Measurements from ENCODE around the gene SLC2A8.
A peak's percentile ranks its signal among the peaks of the same experiment; 100 is the strongest.

Gene SLC2A8

DNA sequence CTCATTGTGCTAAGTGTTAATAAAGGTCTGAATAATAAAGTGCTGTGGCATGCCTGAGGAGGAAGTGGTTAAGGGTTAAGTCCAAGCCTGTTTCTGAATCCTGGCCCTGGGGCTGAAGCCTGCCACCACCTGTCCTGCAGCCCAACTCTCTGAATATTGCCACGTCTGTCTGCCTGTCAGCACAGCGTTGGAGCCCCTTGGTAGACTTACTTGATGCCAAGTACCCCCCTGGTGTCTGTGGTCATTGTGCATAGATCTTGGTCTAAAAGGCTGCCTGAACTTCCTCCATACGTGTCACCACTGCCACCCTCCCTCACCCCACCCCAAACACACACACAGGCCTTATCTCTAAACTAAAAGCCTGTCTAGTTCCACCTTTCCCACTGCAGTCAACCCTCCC lies 35.4 kb upstream of the SLC2A8 start:
- Mint-ChIP-seq H3K4me1 (no peaks in the 10 kb centered on the region), H3K4me3 (no peak overlapping the region), H3K36me3 (ENCODE audit: low read depth) (peaks cover 15% of the 10 kb centered on the region), H3K27ac (no peak overlapping the region), H3K9me3 (no peaks in the 10 kb centered on the region), H3K27me3 (ENCODE audit: low read depth) (no peaks in the 10 kb centered on the region)
- TF ChIP-seq, protein P1, sequence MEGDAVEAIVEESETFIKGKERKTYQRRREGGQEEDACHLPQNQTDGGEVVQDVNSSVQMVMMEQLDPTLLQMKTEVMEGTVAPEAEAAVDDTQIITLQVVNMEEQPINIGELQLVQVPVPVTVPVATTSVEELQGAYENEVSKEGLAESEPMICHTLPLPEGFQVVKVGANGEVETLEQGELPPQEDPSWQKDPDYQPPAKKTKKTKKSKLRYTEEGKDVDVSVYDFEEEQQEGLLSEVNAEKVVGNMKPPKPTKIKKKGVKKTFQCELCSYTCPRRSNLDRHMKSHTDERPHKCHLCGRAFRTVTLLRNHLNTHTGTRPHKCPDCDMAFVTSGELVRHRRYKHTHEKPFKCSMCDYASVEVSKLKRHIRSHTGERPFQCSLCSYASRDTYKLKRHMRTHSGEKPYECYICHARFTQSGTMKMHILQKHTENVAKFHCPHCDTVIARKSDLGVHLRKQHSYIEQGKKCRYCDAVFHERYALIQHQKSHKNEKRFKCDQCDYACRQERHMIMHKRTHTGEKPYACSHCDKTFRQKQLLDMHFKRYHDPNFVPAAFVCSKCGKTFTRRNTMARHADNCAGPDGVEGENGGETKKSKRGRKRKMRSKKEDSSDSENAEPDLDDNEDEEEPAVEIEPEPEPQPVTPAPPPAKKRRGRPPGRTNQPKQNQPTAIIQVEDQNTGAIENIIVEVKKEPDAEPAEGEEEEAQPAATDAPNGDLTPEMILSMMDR (IDR thresholded peaks at IDR 0.05; ENCODE audit: unreplicated experiment in 3 of 3) = no peak

DNA sequence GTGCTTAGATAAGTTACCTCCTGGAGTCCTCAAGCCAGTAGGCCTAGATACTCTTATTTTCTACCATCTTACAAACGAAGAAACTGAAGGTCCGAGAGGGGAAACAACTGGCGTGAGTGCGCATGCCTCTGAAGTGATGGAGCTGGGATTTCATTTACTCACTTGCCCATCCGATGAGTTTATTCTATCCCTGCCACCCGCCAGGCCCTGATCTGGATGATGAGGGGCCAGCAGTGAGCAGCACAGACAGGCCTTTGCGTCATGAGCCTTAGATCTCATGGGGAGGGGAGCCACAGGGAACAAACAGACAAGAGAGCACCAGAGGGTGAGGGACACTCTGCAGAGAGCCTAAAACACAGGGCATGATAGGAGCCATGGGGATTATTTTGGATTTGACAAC lies 34.1 kb upstream of the SLC2A8 start:
- Mint-ChIP-seq H3K27me3 (ENCODE audit: low read depth) (no peaks in the 10 kb centered on the region), H3K4me3 (no peak overlapping the region), H3K4me1 (no peaks in the 10 kb centered on the region), H3K36me3 (ENCODE audit: low read depth) (peaks cover 12% of the 10 kb centered on the region), H3K27ac (no peak overlapping the region), H3K9me3 (no peaks in the 10 kb centered on the region)
- TF ChIP-seq, protein P1 (IDR thresholded peaks at IDR 0.05; ENCODE audit: unreplicated experiment in 3 of 3) = no peak

DNA sequence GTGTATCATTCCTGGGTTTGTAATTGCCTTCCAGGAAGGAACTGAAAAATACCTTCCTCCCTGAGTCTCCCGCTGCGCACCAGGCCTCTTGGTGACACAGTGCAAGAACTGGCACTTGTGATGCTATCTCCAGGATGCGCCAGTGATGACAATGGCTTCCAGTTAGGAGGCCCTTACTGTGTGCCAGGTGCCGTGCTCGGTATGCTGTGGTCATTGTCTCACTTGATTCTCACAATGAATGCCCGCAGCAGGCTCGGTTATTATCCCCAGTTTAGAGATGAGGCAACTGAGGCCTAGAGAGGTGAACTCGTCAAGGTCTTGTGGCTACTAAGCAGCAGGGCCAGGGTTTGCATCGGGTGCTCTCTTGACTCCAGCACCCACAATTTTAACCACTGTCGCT lies 31.5 kb upstream of the SLC2A8 start:
- no peak overlapping the region for H3K27ac Mint-ChIP-seq
- H3K9me3 Mint-ChIP-seq = no peaks in the 10 kb centered on the region
- H3K27me3 Mint-ChIP-seq (ENCODE audit: low read depth) = no peaks in the 10 kb centered on the region
- peaks cover 7% of the 10 kb centered on the region for H3K4me1 Mint-ChIP-seq
- H3K36me3 Mint-ChIP-seq (ENCODE audit: low read depth) = peaks cover 16% of the 10 kb centered on the region
- H3K4me3 Mint-ChIP-seq = no peak overlapping the region
- TF ChIP-seq, protein P1 (IDR thresholded peaks at IDR 0.05; ENCODE audit: unreplicated experiment in 3 of 3) = no peak

DNA sequence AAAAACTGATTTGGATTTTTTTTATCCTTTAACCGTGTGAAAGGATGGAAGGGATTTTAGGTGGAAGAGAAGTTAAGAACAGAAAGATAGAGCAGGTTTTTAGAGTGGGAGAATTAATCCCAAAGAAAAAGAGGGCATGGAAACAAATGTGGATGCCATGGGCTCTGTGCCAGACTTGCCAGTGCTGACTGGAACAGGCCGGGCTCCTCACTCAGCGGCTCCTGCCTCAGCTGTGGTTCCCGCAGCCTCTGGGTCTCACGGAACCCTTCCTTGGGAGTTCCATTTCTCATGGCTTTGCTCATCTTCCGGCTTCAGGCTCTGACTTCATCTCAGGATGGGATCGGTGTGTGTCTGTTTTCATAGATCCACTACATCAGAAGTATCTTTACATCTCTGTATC lies 30.4 kb upstream of the SLC2A8 start:
- peaks cover 16% of the 10 kb centered on the region for H3K36me3 Mint-ChIP-seq (ENCODE audit: low read depth)
- TF ChIP-seq, protein P1 (IDR thresholded peaks at IDR 0.05; ENCODE audit: unreplicated experiment in 3 of 3) = no peak
- no peaks in the 10 kb centered on the region for H3K27me3 Mint-ChIP-seq (ENCODE audit: low read depth)

DNA sequence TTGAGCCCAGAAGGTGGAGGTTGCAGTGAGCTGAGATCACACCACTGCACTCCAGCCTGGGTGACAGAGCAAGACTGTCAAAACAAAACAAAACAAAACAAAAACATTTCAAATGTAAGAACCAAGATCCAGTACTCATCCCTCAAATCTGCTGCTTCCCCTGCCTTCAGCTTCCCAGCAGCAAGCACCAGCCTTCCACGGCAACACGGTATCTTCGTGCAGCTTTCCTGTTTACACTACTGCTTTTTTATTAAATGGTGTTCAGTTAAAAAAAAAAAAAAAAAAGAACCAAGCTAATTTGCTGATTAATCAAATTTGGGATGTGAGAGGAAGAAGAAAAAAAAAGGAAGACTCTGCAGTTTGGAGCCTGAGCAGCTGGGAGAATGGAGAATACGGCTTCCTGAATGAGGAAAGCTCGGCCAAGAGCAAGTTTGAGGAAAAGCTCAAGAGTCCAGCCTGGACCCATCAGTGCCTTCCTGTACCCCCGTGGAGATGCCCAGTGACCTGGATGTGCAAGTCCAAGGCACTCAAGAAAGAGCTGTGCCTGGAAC lies 28.0 kb upstream of the SLC2A8 start:
- Mint-ChIP-seq H3K4me1 (peaks cover 7% of the 10 kb centered on the region), H3K36me3 (ENCODE audit: low read depth) (peaks cover 16% of the 10 kb centered on the region), H3K27ac (peak overlapping the region; percentile 70 to 75 (median 73)), H3K4me3 (peak overlapping the region in 1 of 3 experiments; percentile 9), H3K9me3 (no peaks in the 10 kb centered on the region), H3K27me3 (ENCODE audit: low read depth) (no peaks in the 10 kb centered on the region)
- TF ChIP-seq, protein P1 (IDR thresholded peaks at IDR 0.05; ENCODE audit: unreplicated experiment in 3 of 3) = no peak

More for the DNA sequence above, 30.4 kb upstream of the SLC2A8 start:
- H3K27ac Mint-ChIP-seq = no peak overlapping the region
- no peak overlapping the region for H3K4me3 Mint-ChIP-seq
- H3K4me1 Mint-ChIP-seq = peaks cover 7% of the 10 kb centered on the region
- no peaks in the 10 kb centered on the region for H3K9me3 Mint-ChIP-seq

DNA sequence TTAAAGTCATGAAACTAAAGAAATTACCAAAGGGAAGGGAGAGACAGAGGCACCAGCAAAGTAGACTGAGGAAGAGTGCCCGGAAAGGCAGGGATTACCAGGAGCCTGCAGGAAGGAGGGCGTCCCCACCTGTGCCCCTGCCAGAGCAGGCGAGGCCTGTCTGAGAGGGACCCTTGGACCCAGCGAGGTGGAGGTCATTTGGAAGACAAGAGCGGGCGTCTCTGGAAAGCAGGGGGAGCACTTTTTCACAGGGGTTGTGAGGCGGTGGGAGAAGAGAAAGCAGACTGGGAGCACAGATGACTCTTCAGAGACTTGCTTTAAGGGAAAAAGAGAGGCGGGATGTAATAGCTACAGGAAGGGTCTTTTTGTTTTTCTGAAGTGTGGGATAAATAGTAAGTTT lies 27.5 kb upstream of the SLC2A8 start:
- TF ChIP-seq, protein P1 (IDR thresholded peaks at IDR 0.05; ENCODE audit: unreplicated experiment in 3 of 3) = no peak
- Mint-ChIP-seq H3K36me3 (ENCODE audit: low read depth) (peaks cover 11% of the 10 kb centered on the region), H3K4me3 (no peak overlapping the region), H3K27me3 (ENCODE audit: low read depth) (no peaks in the 10 kb centered on the region), H3K27ac (peak overlapping the region; percentile 70 to 75 (median 73)), H3K9me3 (no peaks in the 10 kb centered on the region), H3K4me1 (peaks cover 7% of the 10 kb centered on the region)
